Ramos (cell line): ENCODE results near the gene MFSD12.
"Not testable (repeated sequence)": the region's sequence is repeated elsewhere in the genome, so short reads cannot be mapped to it uniquely, and the experiment has no call there.

Experiments used
- in situ Hi-C: fragments of 300-500 bp; cut with MboI; formaldehyde crosslinking; loops from one replicate; pipeline ENCODE4 v1.14.3; 2022; ENCODE audit warnings: low sequenced_read_pairs; ENCODE audit not compliant: unreplicated experiment

The MFSD12 gene

GRCh38 chr19:3511506-3512251 is 45.7 kb downstream of the MFSD12 start:
- in situ Hi-C loops: no loop called here

DNA sequence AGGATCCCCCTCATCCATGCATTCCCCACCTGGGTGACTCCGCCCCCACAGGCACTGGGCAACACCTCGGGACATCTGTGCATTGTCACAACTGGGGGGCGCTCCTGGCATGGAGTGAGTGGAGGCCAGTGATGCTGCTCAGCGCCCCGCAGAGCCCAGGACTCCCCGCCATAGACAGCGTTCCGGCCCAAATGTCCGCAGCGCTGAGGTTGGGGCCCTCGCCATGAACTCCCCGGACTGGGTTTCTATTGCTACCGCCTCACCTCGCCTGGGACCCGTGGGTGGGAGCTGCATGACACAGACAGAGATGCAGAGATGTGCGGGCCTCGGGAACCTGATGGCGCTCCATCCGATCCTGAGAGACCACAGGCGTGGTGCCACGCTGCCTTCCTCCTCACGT is 46.7 kb downstream of the MFSD12 start:
- in situ Hi-C loops: no loop called here

DNA sequence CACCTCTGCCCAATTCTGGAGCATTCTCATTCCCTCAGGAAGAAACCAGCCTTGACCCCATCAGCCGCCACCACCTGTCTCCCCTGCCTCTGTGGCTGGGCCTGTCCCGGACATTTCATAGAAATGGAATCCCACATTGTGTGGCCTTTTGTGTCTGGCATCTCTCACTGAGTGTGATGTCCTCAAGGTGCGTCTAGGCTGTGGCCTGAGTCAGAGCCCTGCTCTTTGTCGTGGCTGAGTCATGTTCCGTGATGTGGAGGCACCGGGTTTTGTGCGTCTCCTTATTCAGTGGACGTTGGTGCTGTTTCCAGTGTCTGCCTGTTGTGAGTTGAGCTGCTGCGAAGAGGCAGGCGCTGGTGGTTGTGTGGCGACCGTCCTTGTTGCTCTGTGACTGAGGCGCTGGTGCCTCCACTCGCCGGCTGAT is 47.8 kb downstream of the MFSD12 start:
- in situ Hi-C loops: no loop called here

DNA sequence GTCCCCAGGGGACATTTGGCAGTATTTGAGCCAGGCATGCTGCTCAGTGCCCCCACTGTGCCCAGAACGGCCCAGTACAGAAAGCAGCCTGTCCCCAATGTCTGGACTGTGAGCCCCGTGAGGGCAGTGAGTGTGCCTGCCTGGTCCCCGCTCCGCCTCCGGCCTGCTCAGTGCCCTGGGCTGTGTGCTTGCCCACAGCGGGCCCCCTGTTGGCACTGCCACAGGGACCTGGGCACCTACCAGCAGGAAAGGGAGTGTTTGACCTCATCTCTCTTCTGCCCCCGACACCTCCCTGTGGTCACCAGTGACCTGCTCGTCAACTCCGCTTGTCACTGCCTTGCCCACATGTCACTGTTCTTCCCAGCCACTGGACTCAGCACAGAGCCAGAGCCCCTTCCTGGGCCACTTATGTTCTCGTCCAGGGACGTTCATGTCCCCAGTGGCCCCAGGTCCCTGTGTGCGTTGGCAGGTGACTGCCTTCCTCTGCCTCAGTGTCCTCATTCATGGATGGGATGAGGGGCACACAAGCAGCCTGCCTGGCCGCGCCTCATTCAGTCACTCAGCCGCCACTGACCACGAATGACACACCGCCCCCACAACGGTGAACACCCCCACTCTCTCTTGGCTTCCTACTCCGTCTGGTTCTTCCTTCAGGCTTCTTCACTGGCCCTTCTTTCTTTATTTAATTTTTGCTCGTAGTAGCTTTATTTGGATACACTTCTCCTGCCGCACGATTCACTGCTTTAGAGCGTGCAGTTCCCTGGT is 48.4 kb downstream of the MFSD12 start:
- in situ Hi-C loops: no loop called here

GRCh38 chr19:3508121-3508661 is 49.2 kb downstream of the MFSD12 start:
- in situ Hi-C loops: not testable (repeated sequence)

GRCh38 chr19:3507371-3508120 is 49.8 kb downstream of the MFSD12 start:
- in situ Hi-C loops: no loop called here

DNA sequence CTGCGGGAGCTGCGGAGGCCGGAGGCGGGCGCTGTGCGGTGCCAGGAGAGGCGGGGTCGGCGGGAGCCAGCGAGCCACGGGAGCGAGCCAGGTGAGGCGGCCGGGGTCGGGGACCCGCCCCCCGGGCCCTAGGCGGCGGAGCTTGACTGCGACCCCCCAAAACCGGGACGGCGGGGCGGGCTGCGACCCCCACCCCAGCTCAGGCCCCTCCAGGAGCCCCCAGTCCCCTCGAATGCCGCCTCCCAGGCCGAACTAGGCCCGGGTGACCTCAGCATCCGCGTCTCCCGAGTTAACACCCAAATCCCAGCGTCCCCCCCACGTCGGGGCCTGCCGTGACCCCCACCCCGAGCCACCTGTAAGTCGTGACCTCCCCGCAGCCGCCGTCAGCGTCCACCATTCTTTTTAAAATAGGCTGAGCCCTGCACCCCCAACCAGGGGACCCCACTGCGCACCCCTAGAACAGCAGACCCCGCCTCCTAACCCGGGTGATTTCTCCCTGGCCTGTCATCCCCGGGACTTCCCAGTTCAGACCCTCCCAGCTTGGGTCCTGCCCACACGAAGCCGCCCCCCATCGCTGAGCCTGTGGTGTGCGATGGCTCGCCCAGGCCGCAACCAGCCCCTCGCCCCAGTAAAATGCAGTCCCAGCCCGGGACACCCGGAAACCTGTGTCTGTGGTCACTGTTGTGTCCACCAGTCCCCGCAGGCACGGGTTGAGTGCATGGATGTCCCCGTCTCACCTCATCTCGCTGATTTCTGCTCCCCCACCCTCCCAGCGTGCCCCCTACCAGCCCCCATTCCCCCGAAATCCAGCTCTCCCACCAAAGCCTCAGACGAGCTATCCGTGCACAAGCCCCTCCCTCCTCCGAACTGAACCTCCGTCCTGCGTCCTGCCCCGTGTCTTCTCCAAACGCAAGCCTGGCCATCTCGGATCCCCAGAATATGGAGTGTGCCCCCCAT is 50.7 kb downstream of the MFSD12 start:
- in situ Hi-C loops: no loop called here

DNA sequence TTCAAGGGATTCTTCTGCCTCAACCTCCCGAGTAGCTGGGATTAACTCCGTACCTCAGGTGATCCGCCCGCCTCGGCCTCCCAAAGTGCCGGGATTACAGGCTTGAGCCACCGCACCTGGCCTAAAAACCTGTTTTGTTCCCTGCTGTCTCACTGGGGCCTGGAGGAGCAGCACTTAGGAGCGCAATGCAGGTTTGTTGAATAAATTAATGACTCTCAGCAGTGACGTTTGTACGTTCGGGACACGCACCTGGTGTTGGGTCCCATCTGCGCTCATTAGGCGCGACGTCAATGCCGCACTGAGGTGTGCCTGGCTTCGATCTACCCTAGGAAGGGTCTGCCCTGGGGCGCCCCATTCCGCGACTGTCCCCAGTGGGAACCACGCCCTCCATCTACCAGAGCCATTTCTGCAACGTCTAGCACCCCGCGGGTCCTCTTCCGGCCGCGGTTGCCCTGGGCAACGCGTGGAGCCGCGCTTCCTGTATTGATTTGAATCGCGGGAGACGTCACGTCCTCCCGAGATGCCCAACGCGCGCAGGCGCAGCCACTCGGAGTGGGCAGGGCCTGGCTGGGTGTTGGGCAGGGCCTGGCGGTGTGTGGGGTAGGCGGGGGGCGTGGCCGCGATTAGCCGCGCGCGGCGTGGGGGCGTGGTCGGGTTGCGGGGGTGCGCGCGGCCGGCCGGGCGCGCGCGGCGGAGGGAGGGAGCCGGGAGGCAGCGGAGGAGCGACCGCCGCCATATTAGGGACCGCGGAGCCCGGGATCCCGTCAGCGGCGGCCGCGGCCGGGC is 51.6 kb downstream of the MFSD12 start, which contains the start of gene FZR1:
TSS of gene FZR1 (plus strand) at position 714 of the 786 bp plus-strand sequence. CDS start 16,679 bp downstream, outside the sequence.
- in situ Hi-C loops: no loop called here

DNA sequence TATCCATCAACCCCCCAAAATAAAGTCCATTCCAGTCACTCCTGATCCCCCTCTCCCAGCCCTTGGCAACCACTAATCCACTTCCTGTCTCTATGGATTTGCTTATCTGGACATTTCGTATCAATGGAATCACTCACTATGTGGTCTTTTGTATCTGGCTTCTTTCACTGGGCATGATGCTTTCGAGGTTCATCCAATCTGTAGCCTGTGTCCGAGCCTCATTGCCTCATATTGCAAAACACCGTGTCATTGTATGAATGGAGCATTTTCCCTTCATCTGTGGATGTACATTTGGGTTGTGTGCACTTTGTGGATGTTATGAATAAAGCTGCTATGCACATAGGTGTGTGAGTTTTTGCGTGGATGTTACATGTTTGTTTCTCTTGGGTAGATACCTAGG is 52.7 kb downstream of the MFSD12 start:
- in situ Hi-C loops: no loop called here

DNA sequence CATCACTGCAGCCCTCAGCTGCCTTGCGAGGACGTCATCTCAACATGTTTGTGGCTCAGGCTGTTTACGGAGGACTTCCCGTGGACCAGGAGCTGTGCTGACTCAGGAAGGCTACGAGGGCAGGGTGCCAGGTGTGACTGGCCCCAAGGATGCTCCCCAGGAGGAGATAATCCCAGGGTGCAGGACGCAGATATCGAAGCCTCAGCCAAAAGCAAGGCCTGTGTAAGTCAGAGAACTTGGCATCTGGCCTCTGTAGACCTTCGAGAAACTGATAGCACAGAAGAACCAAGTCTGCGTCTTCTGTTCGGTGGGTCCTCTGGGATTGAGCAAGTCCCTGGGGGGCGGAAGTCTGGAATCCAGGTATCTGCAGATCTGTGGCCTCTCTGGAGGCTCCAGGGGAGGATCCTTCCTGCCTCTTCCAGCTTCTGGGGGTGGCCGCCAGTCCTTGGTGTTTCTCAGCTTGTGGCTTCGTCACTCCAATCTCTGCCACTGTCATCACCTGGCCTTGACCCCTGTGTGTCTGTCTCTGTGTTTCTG is 54.3 kb downstream of the MFSD12 start:
- in situ Hi-C loops: no loop called here

DNA sequence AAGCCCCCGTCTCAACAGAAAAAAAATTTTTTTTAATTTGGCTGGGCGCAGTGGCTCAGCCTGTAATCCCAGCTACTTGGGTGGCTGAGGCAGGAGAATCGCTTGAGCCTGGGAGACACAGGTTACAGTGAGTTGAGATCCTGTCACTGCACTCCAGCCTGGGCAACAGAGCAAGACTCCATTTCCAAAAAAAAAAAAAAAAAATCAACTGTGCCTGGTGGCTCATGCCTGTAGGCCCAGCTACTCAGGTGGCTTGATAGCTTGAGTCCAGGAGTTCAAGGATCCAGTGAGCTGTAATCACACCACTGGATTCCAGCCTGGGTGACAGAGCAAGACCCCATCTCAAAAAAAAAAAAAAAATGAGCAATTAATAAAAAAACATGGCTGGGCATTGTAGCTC is 55.6 kb downstream of the MFSD12 start:
- in situ Hi-C loops: no loop called here

GRCh38 chr19:3500429-3501101 is 56.8 kb downstream of the MFSD12 start, which contains the start of gene DOHH:
Gene DOHH, minus strand, starts transcription at chr19:3500674. Its CDS starts 3,860 bp downstream, at chr19:3496814.
- in situ Hi-C loops: no loop called here

DNA sequence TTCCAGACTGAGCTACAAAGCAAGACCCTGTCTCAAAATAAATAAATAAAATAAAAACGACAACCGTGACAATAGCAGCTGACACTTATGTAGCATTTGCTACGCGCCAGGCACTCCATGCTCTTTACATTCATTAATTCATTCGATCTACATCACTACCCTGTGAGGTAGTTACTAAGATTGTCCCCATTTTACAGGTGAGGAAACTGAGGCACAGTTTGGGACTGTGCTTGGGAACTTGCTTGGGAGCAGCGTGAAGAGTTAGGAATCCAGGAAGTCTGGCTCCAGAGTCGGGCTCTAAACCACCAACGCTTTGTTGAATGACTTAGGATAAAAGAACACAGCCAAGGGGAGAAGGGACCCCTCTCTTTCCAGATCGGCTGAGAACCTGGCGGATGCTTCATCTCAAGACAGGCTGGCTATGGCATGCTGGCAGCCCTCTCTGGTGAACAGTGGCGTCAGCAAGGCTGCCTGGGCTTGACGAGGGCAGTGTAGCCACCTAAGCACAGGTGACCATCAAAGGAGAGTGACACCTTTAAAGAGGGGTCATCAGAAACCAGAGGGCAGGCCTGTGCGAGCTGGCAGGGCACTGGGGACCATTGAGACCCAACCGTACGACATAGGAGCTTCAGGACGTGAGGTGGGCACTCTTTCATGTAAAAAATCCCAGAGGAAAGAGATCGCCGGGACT is 57.5 kb downstream of the MFSD12 start:
- in situ Hi-C loops: no loop called here

- in situ Hi-C loops: no loop called here
Measured at GRCh38 chr19:3497757-3498520, 59.4 kb downstream of the MFSD12 start.

DNA sequence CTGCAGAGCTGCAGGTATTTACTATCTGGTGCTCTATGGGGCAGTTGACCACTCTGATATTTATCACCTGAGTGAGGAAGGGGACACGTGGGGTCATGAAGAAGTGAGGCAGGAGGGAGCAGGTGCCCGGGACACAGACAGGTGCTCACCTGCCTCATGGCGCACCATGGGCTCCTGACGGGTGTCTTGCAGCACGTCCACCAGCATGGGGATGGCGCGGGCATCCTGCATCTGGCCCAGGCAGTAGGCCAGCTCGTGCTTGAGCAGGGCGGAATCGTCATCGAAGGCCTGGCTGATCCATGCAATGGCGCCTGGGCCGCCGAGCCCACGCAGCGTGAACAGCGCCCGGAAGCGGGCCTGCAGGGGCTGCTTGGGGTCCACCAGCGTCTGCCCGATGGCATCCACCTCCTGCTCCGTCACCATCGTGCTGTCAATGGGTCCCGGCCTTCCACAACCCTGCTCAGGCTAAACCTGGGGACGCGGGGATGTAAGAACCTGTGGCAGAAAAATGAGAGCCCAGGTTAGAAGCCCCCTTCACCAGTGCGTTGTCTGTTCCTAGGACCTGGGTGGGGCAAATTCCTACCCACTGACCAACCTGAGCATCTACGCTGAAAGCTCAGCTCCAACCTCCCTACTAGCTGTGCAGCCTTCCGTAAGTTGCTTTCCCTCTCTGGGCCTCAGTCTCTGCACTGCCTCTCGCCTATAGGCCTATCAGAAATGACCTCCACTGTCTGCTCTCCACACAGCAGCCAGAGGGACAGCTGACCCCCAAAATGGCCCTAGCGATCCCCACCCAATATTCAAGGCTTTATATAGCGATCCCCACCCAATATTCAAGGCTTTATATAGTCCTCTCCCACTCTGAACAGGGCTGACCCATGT is 60.8 kb downstream of the MFSD12 start:
- in situ Hi-C loops: no loop called here

DNA sequence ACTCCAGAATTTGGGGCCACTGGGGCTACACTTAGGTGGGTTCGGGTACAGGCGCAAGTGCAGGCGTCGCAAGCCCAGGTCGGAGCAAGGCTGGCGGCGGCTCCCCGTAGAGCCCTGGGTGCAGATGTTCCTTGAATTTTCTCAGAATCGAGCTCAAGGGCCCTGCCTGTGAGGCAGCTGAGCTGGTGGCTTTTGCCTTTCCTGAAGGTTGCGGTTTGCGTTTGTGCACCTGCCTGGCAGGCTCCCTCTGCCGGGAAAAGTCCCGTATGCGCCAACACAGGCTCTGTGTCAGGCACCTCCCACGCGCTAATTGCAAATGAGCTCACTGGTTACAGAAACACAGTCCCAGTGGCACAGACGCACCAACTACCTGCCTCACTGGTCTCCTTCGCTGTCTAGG is 62.8 kb downstream of the MFSD12 start:
- in situ Hi-C loops: no loop called here
